Stomach (tissue), 4 donors: Measurements from ENCODE around the gene STAC2.

Experiments used
- CTCF ChIP-seq, 7 experiments: fragments of 450-650 bp in 4 of 7; fragments of 200-600 bp in 3 of 7; sonication (generic) in 3 of 7; IDR thresholded peaks; one replicate each; pipeline ENCODE4 v1.5.1; 2016 to 2019; ENCODE audit warnings: antibody characterized with exemption in 7 of 7, control low read depth in 2 of 7, mild to moderate bottlenecking in 1 of 7
- POLR2A ChIP-seq, 4 donors: fragments of 450-650 bp; IDR thresholded peaks; one replicate each; pipeline ENCODE4 v1.6.1; 2016; ENCODE audit warnings: antibody characterized with exemption in 4 of 4, control low read depth in 2 of 4, mild to moderate bottlenecking in 1 of 4, moderate library complexity in 1 of 4

GRCh38 chr17:39200957-39201510, 24.7 kb downstream of the STAC2 start:
- no peak for TF ChIP-seq CTCF (IDR thresholded peaks at IDR 0.05)
- TF ChIP-seq POLR2A (IDR thresholded peaks at IDR 0.05), result no peak
